ENCODE data around the gene ABI3BP.

The ABI3BP gene

GRCh38 chr3:100927775-100928174 lies 65.4 kb downstream of the ABI3BP start:
- H3K4me3 ChIP-seq (ENCODE audit: low read depth in 1 of 2, low read length in 1 of 2) = no peak overlapping the region
- no peaks in the 10 kb centered on the region for H3K4me1 ChIP-seq (ENCODE audit: control insufficient read depth in 1 of 2, insufficient read depth in 1 of 2, low read depth in 1 of 2, low read length in 1 of 2)
- no peaks in the 10 kb centered on the region for H3K9me3 ChIP-seq
- TF ChIP-seq CTCF (IDR thresholded peaks at IDR 0.05) = no peak
- H3K27ac ChIP-seq = no peak overlapping the region
- no peaks in the 10 kb centered on the region for H3K36me3 ChIP-seq
- no peaks in the 10 kb centered on the region for H3K27me3 ChIP-seq

GRCh38 chr3:100915706-100916495 lies 77.3 kb downstream of the ABI3BP start:
- Histone ChIP-seq H3K36me3 (no peaks in the 10 kb centered on the region), H3K27me3 (no peaks in the 10 kb centered on the region), H3K4me3 (ENCODE audit: low read depth in 1 of 2, low read length in 1 of 2) (no peak overlapping the region), H3K27ac (no peak overlapping the region), H3K4me1 (ENCODE audit: control insufficient read depth in 1 of 2, insufficient read depth in 1 of 2, low read depth in 1 of 2, low read length in 1 of 2) (no peaks in the 10 kb centered on the region), H3K9me3 (no peaks in the 10 kb centered on the region)
- no peak for TF ChIP-seq CTCF (IDR thresholded peaks at IDR 0.05)

GRCh38 chr3:100913870-100914648 lies 79.2 kb downstream of the ABI3BP start:
- H3K4me3 ChIP-seq (ENCODE audit: low read depth in 1 of 2, low read length in 1 of 2) = no peak overlapping the region
- no peaks in the 10 kb centered on the region for H3K27me3 ChIP-seq
- no peaks in the 10 kb centered on the region for H3K36me3 ChIP-seq
- no peak for TF ChIP-seq CTCF (IDR thresholded peaks at IDR 0.05)
- no peak overlapping the region for H3K27ac ChIP-seq
- no peaks in the 10 kb centered on the region for H3K9me3 ChIP-seq
- no peaks in the 10 kb centered on the region for H3K4me1 ChIP-seq (ENCODE audit: control insufficient read depth in 1 of 2, insufficient read depth in 1 of 2, low read depth in 1 of 2, low read length in 1 of 2)

DNA sequence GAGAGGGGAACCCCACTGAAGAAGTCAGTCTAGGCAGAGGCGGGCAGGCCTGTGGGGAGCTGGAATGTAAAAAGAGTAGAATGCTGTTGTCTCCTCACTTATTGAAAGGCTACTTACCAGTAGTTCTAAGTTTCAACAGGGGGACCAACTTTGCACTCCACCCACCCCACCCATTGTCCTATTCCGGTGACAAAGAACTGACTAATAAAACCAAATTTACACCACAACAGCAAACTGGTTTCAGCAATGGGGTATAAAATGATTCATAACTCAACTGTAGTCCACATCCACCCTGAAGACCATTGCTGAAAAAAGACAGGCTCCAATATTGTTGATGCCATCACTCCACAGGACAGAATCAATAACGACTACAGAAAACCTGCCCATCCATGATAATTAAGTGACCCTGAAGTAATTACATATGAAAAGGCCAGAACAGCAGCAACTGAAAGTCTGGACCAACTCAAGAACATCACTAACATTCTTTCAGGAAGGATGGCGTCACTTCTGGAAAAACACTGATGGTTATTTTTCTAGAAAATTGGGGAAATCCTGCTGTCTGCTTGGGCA lies 80.2 kb downstream of the ABI3BP start:
- no peak overlapping the region for H3K27ac ChIP-seq

DNA sequence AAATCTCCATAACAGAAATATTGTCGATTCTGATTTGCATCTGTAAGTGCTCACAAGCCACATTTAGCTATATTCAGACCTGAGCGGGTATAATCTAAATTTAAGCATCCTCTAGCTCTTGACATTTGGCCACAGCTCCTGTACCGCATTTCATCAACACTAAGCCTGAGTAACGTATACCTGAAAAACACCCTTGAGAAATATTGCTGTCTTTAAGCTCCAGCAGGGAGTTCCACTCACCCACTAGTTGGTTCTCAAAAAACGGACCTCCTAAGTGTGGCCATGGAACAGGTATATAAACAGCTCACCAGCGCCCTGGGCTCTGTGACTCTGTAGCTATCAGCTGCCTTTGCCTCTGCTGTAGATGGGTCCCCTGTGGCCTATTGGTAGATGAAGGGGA lies 80.7 kb downstream of the ABI3BP start:
- no peak for TF ChIP-seq CTCF (IDR thresholded peaks at IDR 0.05)
- no peaks in the 10 kb centered on the region for H3K9me3 ChIP-seq

More for the DNA sequence above, 80.2 kb downstream of the ABI3BP start:
- H3K27me3 ChIP-seq = no peaks in the 10 kb centered on the region
- H3K36me3 ChIP-seq = no peaks in the 10 kb centered on the region
- no peak for TF ChIP-seq CTCF (IDR thresholded peaks at IDR 0.05)
- no peak overlapping the region for H3K4me3 ChIP-seq (ENCODE audit: low read depth in 1 of 2, low read length in 1 of 2)
- H3K9me3 ChIP-seq = no peaks in the 10 kb centered on the region
- H3K4me1 ChIP-seq (ENCODE audit: control insufficient read depth in 1 of 2, insufficient read depth in 1 of 2, low read depth in 1 of 2, low read length in 1 of 2) = no peaks in the 10 kb centered on the region

More for the DNA sequence above, 80.7 kb downstream of the ABI3BP start:
- Histone ChIP-seq H3K4me1 (ENCODE audit: control insufficient read depth in 1 of 2, insufficient read depth in 1 of 2, low read depth in 1 of 2, low read length in 1 of 2) (no peaks in the 10 kb centered on the region), H3K27me3 (no peaks in the 10 kb centered on the region), H3K27ac (no peak overlapping the region), H3K4me3 (ENCODE audit: low read depth in 1 of 2, low read length in 1 of 2) (no peak overlapping the region), H3K36me3 (no peaks in the 10 kb centered on the region)

Measured in neutrophil (primary cell).